ENCODE data around the gene RASGRF2.

Gene RASGRF2

GRCh38 chr5:81233080-81233634, 273.0 kb downstream of the RASGRF2 start, which contains the start of gene CKMT2:
TSS of gene CKMT2 (plus strand) at chr5:81233322. CDS start at chr5:81251133, 17,811 bp downstream.
- Histone ChIP-seq H3K27ac (ENCODE audit: insufficient read depth in 1 of 2, low read depth in 1 of 2, low read length in 2 of 2, poor library complexity in 1 of 2, severe bottlenecking in 2 of 2) (no peak within 1 kb of the TSS), H3K9me3 (ENCODE audit: control extremely low read depth in 1 of 5, control insufficient read depth in 4 of 5, insufficient read depth in 2 of 5, low read depth in 1 of 5, low read length in 4 of 5) (no peaks in the 10 kb centered on the region), H3K36me3 (ENCODE audit: control insufficient read depth in 4 of 4, insufficient read depth in 4 of 4, low read length in 3 of 4) (no peaks in the 10 kb centered on the region), H3K4me3 (ENCODE audit: control insufficient read depth in 1 of 7, extremely low read depth in 1 of 7, insufficient read depth in 4 of 7, low read depth in 2 of 7, low read length in 6 of 7) (peak within 1 kb of the TSS in 5 of 7 experiments; percentile 17 to 72 (median 60)), H3K4me1 (ENCODE audit: control extremely low read depth in 1 of 4, control insufficient read depth in 4 of 4, insufficient read depth in 4 of 4, low read length in 3 of 4) (peaks cover 0 to 7% (median 4%) of the 10 kb centered on the region in 4 experiments), H3K27me3 (replicated peaks in 2 of 5; ENCODE audit: control insufficient read depth in 4 of 5, insufficient read depth in 5 of 5, low read length in 4 of 5) (peaks cover 0 to 13% (median 0%) of the 10 kb centered on the region in 5 experiments)
- ChIA-PET CTCF (no interaction called here), POLR2A (no interaction called here)
- peak in 2 of 3 donors; percentile 19 to 36 for DNase-seq
- WGBS (ENCODE audit: insufficient coverage), result 9% methylated on average over 25 of the region's 28 CpGs

DNA sequence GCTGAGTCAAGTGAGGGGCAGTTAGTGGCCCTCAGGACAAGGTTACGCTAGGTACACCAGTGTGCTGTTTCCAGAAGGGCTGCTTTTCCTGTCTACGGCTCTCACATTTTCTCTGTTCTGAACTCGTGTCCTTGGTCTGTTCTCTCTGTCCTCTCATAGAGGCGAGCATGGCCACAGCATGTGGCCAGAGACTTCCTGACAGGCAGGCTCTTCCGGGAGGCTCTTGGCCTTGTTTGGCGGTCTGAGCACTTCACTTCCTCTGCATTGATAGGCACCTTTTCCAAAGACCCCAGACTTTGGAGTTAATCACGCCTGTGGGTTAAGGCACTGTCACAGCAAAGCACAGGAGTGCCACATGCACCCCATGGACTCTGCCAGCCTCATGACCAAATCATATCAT, 274.1 kb downstream of the RASGRF2 start:
- Histone ChIP-seq H3K27me3 (replicated peaks in 2 of 5; ENCODE audit: control insufficient read depth in 4 of 5, insufficient read depth in 5 of 5, low read length in 4 of 5) (peaks cover 0 to 13% (median 0%) of the 10 kb centered on the region in 5 experiments), H3K36me3 (ENCODE audit: control insufficient read depth in 4 of 4, insufficient read depth in 4 of 4, low read length in 3 of 4) (no peaks in the 10 kb centered on the region), H3K4me1 (ENCODE audit: control extremely low read depth in 1 of 4, control insufficient read depth in 4 of 4, insufficient read depth in 4 of 4, low read length in 3 of 4) (peaks cover 0 to 7% (median 4%) of the 10 kb centered on the region in 4 experiments), H3K9me3 (ENCODE audit: control extremely low read depth in 1 of 5, control insufficient read depth in 4 of 5, insufficient read depth in 2 of 5, low read depth in 1 of 5, low read length in 4 of 5) (no peaks in the 10 kb centered on the region), H3K4me3 (ENCODE audit: control insufficient read depth in 1 of 7, extremely low read depth in 1 of 7, insufficient read depth in 4 of 7, low read depth in 2 of 7, low read length in 6 of 7) (no peak overlapping the region), H3K27ac (ENCODE audit: insufficient read depth in 1 of 2, low read depth in 1 of 2, low read length in 2 of 2, poor library complexity in 1 of 2, severe bottlenecking in 2 of 2) (no peak overlapping the region)
- no peak for DNase-seq
- CTCF ChIA-PET, result no interaction called here
- POLR2A ChIA-PET, result no interaction called here
- 98% methylated on average over 6 of the region's 7 CpGs for WGBS (ENCODE audit: insufficient coverage)

DNA sequence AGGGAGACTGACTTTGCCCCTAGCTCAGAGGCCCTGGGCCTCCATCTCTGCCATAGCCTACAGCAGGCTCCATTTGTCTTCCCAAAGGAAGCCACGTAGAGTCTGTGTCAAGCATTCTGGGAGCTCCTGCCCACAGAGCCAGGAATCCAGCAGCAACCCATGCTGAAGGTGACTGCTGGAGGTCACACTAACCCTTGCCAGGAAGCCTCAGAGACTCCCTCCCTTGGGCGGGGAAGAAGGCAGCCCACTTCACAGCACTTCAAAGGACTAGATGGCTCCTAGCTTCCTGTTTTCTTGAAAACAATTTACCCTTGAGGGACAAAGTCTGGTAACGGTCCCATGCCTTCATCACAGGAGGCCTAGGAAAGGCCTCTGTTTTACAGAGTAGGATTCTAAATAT, 274.6 kb downstream of the RASGRF2 start:
- H3K27me3 ChIP-seq (replicated peaks in 2 of 5; ENCODE audit: control insufficient read depth in 4 of 5, insufficient read depth in 5 of 5, low read length in 4 of 5), result peaks cover 0 to 13% (median 0%) of the 10 kb centered on the region in 5 experiments
- POLR2A ChIA-PET, result no interaction called here
- H3K36me3 ChIP-seq (ENCODE audit: control insufficient read depth in 4 of 4, insufficient read depth in 4 of 4, low read length in 3 of 4), result no peaks in the 10 kb centered on the region
- no peaks in the 10 kb centered on the region for H3K9me3 ChIP-seq (ENCODE audit: control extremely low read depth in 1 of 5, control insufficient read depth in 4 of 5, insufficient read depth in 2 of 5, low read depth in 1 of 5, low read length in 4 of 5)
- peaks cover 0 to 7% (median 4%) of the 10 kb centered on the region in 4 experiments for H3K4me1 ChIP-seq (ENCODE audit: control extremely low read depth in 1 of 4, control insufficient read depth in 4 of 4, insufficient read depth in 4 of 4, low read length in 3 of 4)
- CTCF ChIA-PET, result no interaction called here
- 90% methylated on average over 3 of the region's 3 CpGs for WGBS (ENCODE audit: insufficient coverage)
- H3K4me3 ChIP-seq (ENCODE audit: control insufficient read depth in 1 of 7, extremely low read depth in 1 of 7, insufficient read depth in 4 of 7, low read depth in 2 of 7, low read length in 6 of 7), result no peak overlapping the region
- H3K27ac ChIP-seq (ENCODE audit: insufficient read depth in 1 of 2, low read depth in 1 of 2, low read length in 2 of 2, poor library complexity in 1 of 2, severe bottlenecking in 2 of 2), result no peak overlapping the region
- no peak for DNase-seq

- Histone ChIP-seq H3K9me3 (ENCODE audit: control extremely low read depth in 1 of 5, control insufficient read depth in 4 of 5, insufficient read depth in 2 of 5, low read depth in 1 of 5, low read length in 4 of 5) (no peaks in the 10 kb centered on the region), H3K4me3 (ENCODE audit: control insufficient read depth in 1 of 7, extremely low read depth in 1 of 7, insufficient read depth in 4 of 7, low read depth in 2 of 7, low read length in 6 of 7) (no peak overlapping the region), H3K4me1 (ENCODE audit: control extremely low read depth in 1 of 4, control insufficient read depth in 4 of 4, insufficient read depth in 4 of 4, low read length in 3 of 4) (peaks cover 0 to 7% (median 4%) of the 10 kb centered on the region in 4 experiments), H3K36me3 (ENCODE audit: control insufficient read depth in 4 of 4, insufficient read depth in 4 of 4, low read length in 3 of 4) (no peaks in the 10 kb centered on the region), H3K27ac (ENCODE audit: insufficient read depth in 1 of 2, low read depth in 1 of 2, low read length in 2 of 2, poor library complexity in 1 of 2, severe bottlenecking in 2 of 2) (no peak overlapping the region), H3K27me3 (replicated peaks in 2 of 5; ENCODE audit: control insufficient read depth in 4 of 5, insufficient read depth in 5 of 5, low read length in 4 of 5) (peaks cover 0 to 13% (median 0%) of the 10 kb centered on the region in 5 experiments)
- WGBS (ENCODE audit: insufficient coverage), result 96% methylated on average over 10 of the region's 10 CpGs
- CTCF ChIA-PET, result no interaction called here
- no peak for DNase-seq
- POLR2A ChIA-PET, result interaction anchor here (0.6 kb wide), 1 partner anchor 306 kb away, joined by 4 read pairs; no protein-coding TSS in a partner anchor
These were observed 275.3 kb downstream of the RASGRF2 start for GRCh38 chr5:81235287-81236072.

GRCh38 chr5:81238460-81238859, 278.3 kb downstream of the RASGRF2 start:
- Histone ChIP-seq H3K36me3 (ENCODE audit: control insufficient read depth in 4 of 4, insufficient read depth in 4 of 4, low read length in 3 of 4) (no peaks in the 10 kb centered on the region), H3K9me3 (ENCODE audit: control extremely low read depth in 1 of 5, control insufficient read depth in 4 of 5, insufficient read depth in 2 of 5, low read depth in 1 of 5, low read length in 4 of 5) (no peaks in the 10 kb centered on the region), H3K4me1 (ENCODE audit: control extremely low read depth in 1 of 4, control insufficient read depth in 4 of 4, insufficient read depth in 4 of 4, low read length in 3 of 4) (peaks cover 0 to 2% (median under 1%) of the 10 kb centered on the region in 4 experiments), H3K27me3 (replicated peaks in 2 of 5; ENCODE audit: control insufficient read depth in 4 of 5, insufficient read depth in 5 of 5, low read length in 4 of 5) (peaks cover 0 to 5% (median 0%) of the 10 kb centered on the region in 5 experiments), H3K27ac (ENCODE audit: insufficient read depth in 1 of 2, low read depth in 1 of 2, low read length in 2 of 2, poor library complexity in 1 of 2, severe bottlenecking in 2 of 2) (no peak overlapping the region), H3K4me3 (ENCODE audit: control insufficient read depth in 1 of 7, extremely low read depth in 1 of 7, insufficient read depth in 4 of 7, low read depth in 2 of 7, low read length in 6 of 7) (no peak overlapping the region)
- 98% methylated on average over 4 of the region's 4 CpGs for WGBS (ENCODE audit: insufficient coverage)
- CTCF ChIA-PET, result no interaction called here
- DNase-seq, result no peak
- POLR2A ChIA-PET, result no interaction called here

GRCh38 chr5:81239613-81240012, 279.4 kb downstream of the RASGRF2 start:
- 100% methylated on average over 3 of the region's 5 CpGs for WGBS (ENCODE audit: insufficient coverage)
- POLR2A ChIA-PET, result no interaction called here
- H3K27me3 ChIP-seq (replicated peaks in 2 of 5; ENCODE audit: control insufficient read depth in 4 of 5, insufficient read depth in 5 of 5, low read length in 4 of 5), result no peaks in the 10 kb centered on the region
- H3K9me3 ChIP-seq (ENCODE audit: control extremely low read depth in 1 of 5, control insufficient read depth in 4 of 5, insufficient read depth in 2 of 5, low read depth in 1 of 5, low read length in 4 of 5), result no peaks in the 10 kb centered on the region
- H3K36me3 ChIP-seq (ENCODE audit: control insufficient read depth in 4 of 4, insufficient read depth in 4 of 4, low read length in 3 of 4), result no peaks in the 10 kb centered on the region
- no peaks in the 10 kb centered on the region for H3K4me1 ChIP-seq (ENCODE audit: control extremely low read depth in 1 of 4, control insufficient read depth in 4 of 4, insufficient read depth in 4 of 4, low read length in 3 of 4)
- no peak for DNase-seq
- H3K4me3 ChIP-seq (ENCODE audit: control insufficient read depth in 1 of 7, extremely low read depth in 1 of 7, insufficient read depth in 4 of 7, low read depth in 2 of 7, low read length in 6 of 7), result no peak overlapping the region
- CTCF ChIA-PET, result no interaction called here
- H3K27ac ChIP-seq (ENCODE audit: insufficient read depth in 1 of 2, low read depth in 1 of 2, low read length in 2 of 2, poor library complexity in 1 of 2, severe bottlenecking in 2 of 2), result no peak overlapping the region

DNA sequence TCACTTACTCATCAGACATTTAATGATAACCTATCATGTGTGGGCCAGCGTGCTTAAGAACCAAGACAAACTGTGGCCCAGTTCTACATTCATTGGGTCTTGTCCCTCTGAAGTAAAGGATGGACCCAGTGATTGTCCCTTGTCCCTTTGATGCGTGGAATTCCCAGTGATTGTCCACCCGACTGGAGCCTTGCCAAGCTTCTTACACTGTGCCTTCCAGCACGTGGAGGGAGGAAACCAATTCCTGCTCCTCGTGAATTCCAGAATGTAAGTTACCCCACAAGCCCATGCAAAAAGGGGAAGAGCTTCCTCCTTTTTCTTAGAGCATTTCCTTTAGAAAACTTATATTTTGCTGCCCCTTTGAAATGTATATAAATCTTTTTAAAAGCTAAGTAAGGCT, 280.8 kb downstream of the RASGRF2 start:
- DNase-seq, result no peak
- CTCF ChIA-PET, result interaction anchor here (0.9 kb wide), 1 partner anchor 31 kb away, joined by 3 read pairs; no protein-coding TSS in a partner anchor

More for the DNA sequence above, 280.8 kb downstream of the RASGRF2 start:
- Histone ChIP-seq H3K27ac (ENCODE audit: insufficient read depth in 1 of 2, low read depth in 1 of 2, low read length in 2 of 2, poor library complexity in 1 of 2, severe bottlenecking in 2 of 2) (no peak overlapping the region), H3K36me3 (ENCODE audit: control insufficient read depth in 4 of 4, insufficient read depth in 4 of 4, low read length in 3 of 4) (peaks cover 0 to 3% (median 0%) of the 10 kb centered on the region in 4 experiments), H3K27me3 (replicated peaks in 2 of 5; ENCODE audit: control insufficient read depth in 4 of 5, insufficient read depth in 5 of 5, low read length in 4 of 5) (no peaks in the 10 kb centered on the region), H3K9me3 (ENCODE audit: control extremely low read depth in 1 of 5, control insufficient read depth in 4 of 5, insufficient read depth in 2 of 5, low read depth in 1 of 5, low read length in 4 of 5) (no peaks in the 10 kb centered on the region), H3K4me1 (ENCODE audit: control extremely low read depth in 1 of 4, control insufficient read depth in 4 of 4, insufficient read depth in 4 of 4, low read length in 3 of 4) (no peaks in the 10 kb centered on the region), H3K4me3 (ENCODE audit: control insufficient read depth in 1 of 7, extremely low read depth in 1 of 7, insufficient read depth in 4 of 7, low read depth in 2 of 7, low read length in 6 of 7) (no peak overlapping the region)
- 78% methylated on average over 5 of the region's 5 CpGs for WGBS (ENCODE audit: insufficient coverage)
- POLR2A ChIA-PET, result no interaction called here
